Bronchial epithelial cell (primary cell): Measurements from ENCODE around the gene SASS6. TPM values are rescaled to one million over a fixed set of nuclear protein-coding genes. Genes with fewer than 3 reads are reported as not detected.
"Not testable (repeated sequence)": the region's sequence is repeated elsewhere in the genome, so short reads cannot be mapped to it uniquely, and the experiment has no call there.

Experiments used
- DNase-seq: peaks from one replicate; pipeline ENCODE4 v3.0.0-alpha.2; 2010; ENCODE audit warnings: low read depth
- FAIRE-seq: peaks from 2 replicates; lab custom pipeline; 2011; peaks lifted over from hg19 to GRCh38; lab: Jason Lieb, UNC
- H3K27me3 ChIP-seq: 2 replicates; pipeline ENCODE4 v1.5.1; 2011; ENCODE audit warnings: low read length; ENCODE audit not compliant: control insufficient read depth, insufficient read depth
- H3K36me3 ChIP-seq: 2 replicates; pipeline ENCODE4 v1.5.1; 2011; ENCODE audit warnings: low read length; ENCODE audit not compliant: control insufficient read depth, insufficient read depth
- H3K4me3 ChIP-seq: 2 replicates; pipeline ENCODE4 v1.5.1; 2011; ENCODE audit warnings: mild to moderate bottlenecking, low read depth, low read length, control low read depth
- CTCF ChIP-seq: IDR thresholded peaks from 2 replicates; pipeline ENCODE4 v1.5.1; 2011; ENCODE audit warnings: mild to moderate bottlenecking, moderate library complexity, low read length, control low read depth, inconsistent platforms; ENCODE audit not compliant: insufficient read depth, severe bottlenecking
- total RNA-seq: library from RNA; depleted of rRNA; stranded (reverse); fragments of >200 nt; gene quantifications from 2 replicates; pipeline ENCODE4 v1.2.1, GENCODE V29; 2014

Gene SASS6
- total RNA-seq, 1 donor from 2014 or later: 1.6 TPM

GRCh38 chr1:100053727-100054126 lies 79.0 kb downstream of the SASS6 start:
- no peak for TF ChIP-seq CTCF
- H3K4me3 ChIP-seq: no peak overlapping the region
- FAIRE-seq (no peak), DNase-seq (no peak)
- peaks cover 1% of the 10 kb centered on the region for H3K36me3 ChIP-seq
- H3K27me3 ChIP-seq: no peaks in the 10 kb centered on the region

- FAIRE-seq (no peak), DNase-seq (no peak)
- no peak for TF ChIP-seq CTCF
- peaks cover 1% of the 10 kb centered on the region for H3K36me3 ChIP-seq
- H3K4me3 ChIP-seq: no peak overlapping the region
- no peaks in the 10 kb centered on the region for H3K27me3 ChIP-seq
Measured at GRCh38 chr1:100053119-100053518, 79.6 kb downstream of the SASS6 start.

GRCh38 chr1:100051893-100052292 lies 80.8 kb downstream of the SASS6 start:
- H3K4me3 ChIP-seq: no peak overlapping the region
- TF ChIP-seq CTCF: no peak
- FAIRE-seq (no peak), DNase-seq (peak; percentile 83)
- peaks cover 1% of the 10 kb centered on the region for H3K36me3 ChIP-seq
- H3K27me3 ChIP-seq: no peaks in the 10 kb centered on the region

GRCh38 chr1:100051401-100051800 lies 81.3 kb downstream of the SASS6 start:
- Histone ChIP-seq H3K27me3 (no peaks in the 10 kb centered on the region), H3K4me3 (no peak overlapping the region), H3K36me3 (peaks cover 1% of the 10 kb centered on the region)
- no peak for FAIRE-seq
- DNase-seq: peak; percentile 13
- no peak for TF ChIP-seq CTCF

GRCh38 chr1:100050139-100050538 lies 82.6 kb downstream of the SASS6 start:
- peak; percentile 69 for DNase-seq
- no peak for FAIRE-seq
- Histone ChIP-seq H3K4me3 (no peak overlapping the region), H3K27me3 (no peaks in the 10 kb centered on the region), H3K36me3 (peaks cover 1% of the 10 kb centered on the region)
- no peak for TF ChIP-seq CTCF

- not testable (repeated sequence) for H3K27me3 ChIP-seq, H3K4me3 ChIP-seq, H3K36me3 ChIP-seq, FAIRE-seq, DNase-seq
Measured at GRCh38 chr1:100047235-100047708, 85.5 kb downstream of the SASS6 start.
